HG02763 (cell line): ENCODE measurements around the gene A4GALT.
A peak's percentile ranks its signal among the peaks of the same experiment; 100 is the strongest.
"Not testable (repeated sequence)": the region's sequence is repeated elsewhere in the genome, so short reads cannot be mapped to it uniquely, and the experiment has no call there.

Experiments used
- ATAC-seq: cut with Tn5 transposase; IDR thresholded peaks from one replicate; pipeline ENCODE4 v1.9.1; 2021; ENCODE audit warnings: mild to moderate bottlenecking, moderate library complexity; ENCODE audit not compliant: unreplicated experiment

Gene A4GALT

DNA sequence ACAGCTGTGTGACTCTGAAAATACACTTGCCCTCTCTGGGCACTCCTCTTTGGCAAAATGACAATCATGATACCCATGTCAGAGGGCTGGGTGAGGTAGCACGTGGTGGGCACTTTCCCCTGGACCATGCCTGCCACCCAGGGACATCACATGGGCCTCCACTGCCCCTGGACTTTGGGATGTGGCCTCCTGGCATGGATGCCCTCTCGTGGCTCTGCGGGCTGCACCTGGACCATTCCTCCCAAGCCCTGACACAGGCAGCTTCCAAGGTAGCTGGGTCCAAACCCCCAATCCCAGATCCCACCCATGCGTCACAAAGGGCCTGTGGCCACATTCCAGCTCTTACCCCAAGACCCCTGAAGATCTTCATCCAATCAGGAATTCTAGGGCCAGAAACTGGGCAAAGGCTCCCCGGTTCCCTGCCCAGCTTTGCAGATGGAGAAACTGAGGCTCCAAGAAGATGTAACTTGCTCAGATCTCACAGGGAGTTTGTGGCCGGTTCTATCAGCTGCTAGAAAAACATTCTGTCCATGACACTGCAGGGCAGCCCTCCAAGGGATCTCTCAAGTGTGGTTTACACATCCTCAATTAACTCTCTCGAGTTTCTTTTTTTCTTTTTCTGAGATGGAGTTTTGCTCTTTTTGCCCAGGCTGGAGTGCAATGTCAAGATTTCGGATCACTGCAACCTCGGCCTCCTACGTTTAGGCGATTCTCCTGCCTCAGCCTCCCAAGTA is 36.0 kb downstream of the A4GALT start:
- ATAC-seq = no peak

GRCh38 chr22:42683578-42684283 is 36.9 kb downstream of the A4GALT start:
- no peak for ATAC-seq

DNA sequence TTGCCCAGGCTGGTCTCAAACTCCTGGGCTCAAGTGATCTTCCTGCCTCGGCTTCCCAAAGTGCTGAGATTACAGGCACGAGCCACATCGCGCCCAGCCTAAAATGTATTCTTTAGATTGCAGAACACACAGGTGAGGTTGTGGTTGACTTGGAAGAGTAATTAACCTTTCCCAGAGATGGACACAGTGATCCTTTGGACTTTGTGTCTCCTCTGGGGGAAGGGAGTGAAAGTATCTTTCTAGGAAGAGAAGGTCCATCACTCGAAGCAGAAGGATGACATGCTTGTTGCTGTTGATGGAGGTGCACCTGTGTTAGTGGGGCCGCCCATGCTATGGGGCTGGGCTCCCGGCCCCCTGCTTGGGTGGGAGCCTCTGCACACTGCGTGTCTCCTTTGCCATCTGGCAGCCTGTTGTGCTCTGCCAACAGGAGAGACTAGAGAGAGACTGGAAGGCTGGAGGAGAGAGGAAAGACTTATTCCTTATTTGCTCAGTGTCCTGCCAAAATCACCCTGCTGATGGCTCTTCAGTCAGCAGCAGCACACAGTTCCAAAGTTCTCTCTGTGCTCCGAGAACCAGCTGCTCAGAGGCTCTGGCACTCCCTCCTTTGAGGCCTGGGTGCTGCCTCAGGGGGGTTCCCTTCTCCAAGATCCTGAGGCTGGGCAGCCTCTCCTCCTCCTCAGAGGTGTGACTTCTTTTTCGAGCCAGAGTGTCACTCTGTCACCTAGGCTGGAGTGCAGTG is 38.4 kb downstream of the A4GALT start:
- no peak for ATAC-seq

DNA sequence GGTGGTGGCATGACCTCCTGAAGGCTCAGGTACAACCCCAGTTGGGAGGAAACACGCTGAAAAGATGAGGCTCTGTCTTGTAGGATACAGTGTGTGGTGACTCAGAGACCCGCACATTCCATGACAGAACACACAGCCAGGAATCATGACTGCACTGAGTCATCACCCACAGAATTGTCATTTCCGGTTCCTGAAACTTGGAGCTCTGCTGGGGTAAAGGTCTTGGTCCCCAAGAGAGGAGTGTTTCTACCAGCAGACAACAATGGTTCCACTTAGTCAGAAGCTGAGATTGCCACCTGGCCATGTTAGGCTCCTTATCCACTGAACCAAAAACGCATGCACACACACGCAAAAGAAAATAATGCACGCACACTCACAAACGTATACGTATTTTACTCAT is 40.0 kb downstream of the A4GALT start:
- ATAC-seq = no peak

DNA sequence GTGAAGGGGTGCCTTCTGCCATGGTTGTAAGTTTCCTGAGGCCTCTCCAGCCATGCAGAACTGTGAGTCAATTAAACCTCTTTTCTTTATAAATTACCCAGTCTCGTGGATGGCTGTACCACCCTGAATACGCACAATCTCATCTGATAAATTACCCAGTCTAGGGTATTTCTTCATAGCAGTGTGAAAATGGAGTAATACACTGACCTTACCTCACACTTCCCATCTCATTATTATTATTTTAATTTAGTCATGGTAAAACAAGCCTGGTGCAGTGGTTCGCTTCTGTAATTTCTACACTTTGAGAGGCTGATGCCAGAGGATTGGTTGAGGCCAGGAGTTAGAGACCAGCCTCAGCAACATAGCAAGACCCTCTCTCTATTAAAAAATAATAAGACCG is 41.0 kb downstream of the A4GALT start:
- ATAC-seq = no peak

DNA sequence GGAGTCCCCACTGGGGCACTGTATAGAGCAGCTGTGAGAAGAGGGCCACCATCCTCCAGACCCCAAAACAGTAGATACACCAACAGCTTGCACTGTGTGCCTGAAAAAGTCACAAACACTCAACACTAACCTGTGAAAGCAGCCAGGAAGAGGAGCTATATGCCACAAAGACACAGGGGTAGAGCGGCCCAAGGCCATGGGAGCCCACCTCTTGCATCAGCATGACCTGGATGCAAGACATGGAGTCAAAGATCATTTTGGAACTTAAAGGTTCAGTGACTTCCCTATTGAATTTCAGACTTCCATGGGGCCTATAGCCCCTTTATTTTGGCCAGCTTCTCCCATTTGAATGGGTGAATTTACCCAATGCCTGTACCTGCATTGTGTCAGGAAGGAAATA is 41.8 kb downstream of the A4GALT start:
- ATAC-seq = no peak

GRCh38 chr22:42677936-42678335 is 42.7 kb downstream of the A4GALT start:
- ATAC-seq = not testable (repeated sequence)

- ATAC-seq = no peak
Measured at GRCh38 chr22:42676059-42676607, 44.5 kb downstream of the A4GALT start.

GRCh38 chr22:42673898-42674401 is 46.7 kb downstream of the A4GALT start:
- no peak for ATAC-seq

GRCh38 chr22:42673071-42673470 is 47.6 kb downstream of the A4GALT start:
- not testable (repeated sequence) for ATAC-seq

DNA sequence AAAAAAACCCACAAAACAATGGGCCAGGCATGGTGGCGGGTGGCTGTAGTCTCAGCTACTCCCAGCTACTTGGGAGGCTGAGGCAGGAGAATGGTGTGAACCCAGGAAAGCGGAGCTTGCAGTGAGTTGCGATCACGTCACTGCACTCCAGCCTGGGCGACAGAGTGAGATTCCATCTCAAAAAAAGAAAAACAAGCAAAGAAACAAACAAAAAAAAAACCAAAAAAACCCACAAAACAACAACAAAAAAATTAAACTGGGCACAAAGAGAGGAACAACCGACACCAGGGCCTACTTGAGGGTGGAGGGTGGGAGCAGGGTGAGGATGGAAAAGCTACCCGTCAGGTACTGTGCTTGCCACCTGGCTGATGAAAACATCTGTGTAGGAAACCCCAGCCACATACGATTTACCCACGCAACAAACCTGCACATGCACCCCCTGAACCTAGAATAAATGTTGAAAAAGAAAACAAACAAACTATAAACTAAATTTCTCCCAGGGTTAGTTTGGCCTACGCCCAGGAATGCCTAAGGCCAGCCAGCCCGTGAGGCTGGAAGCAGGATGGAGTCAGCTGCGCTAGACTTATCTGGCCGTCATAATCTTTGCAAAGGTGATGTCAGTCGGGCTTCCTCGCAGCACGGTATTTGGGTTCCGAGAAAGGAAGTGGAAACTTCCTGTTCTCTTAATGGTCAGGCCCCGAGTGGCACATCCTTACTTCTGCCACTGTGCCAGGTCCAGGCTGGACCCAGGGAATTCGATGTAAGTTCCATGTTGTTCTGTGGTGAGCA is 49.6 kb downstream of the A4GALT start:
- no peak for ATAC-seq

GRCh38 chr22:42670046-42670445 is 50.6 kb downstream of the A4GALT start:
- no peak for ATAC-seq

- ATAC-seq = not testable (repeated sequence)
Measured at GRCh38 chr22:42666393-42666792, 54.3 kb downstream of the A4GALT start.

GRCh38 chr22:42664976-42665831 is 55.5 kb downstream of the A4GALT start:
- ATAC-seq = peak; percentile 47

GRCh38 chr22:42661985-42662831 is 58.5 kb downstream of the A4GALT start:
- no peak for ATAC-seq

DNA sequence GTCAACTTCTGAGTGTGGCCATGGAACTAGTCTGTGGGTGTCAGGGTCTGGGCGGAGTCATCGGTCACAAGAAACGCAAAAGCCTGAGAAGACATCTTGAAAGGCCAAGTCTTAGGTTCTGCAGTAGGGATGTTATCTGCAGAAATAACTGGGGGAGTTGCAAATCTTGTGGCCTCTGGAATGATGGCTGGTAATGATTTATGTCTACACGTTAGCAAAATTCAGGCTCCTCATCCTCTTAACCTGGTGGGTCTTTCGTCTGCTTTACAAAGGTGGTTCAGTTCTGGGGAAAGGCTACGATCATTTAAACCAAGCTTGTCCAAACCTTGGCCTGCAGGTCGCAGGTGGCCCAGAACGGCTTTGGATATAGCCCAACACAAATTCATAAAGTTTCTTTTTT is 64.1 kb downstream of the A4GALT start:
- no peak for ATAC-seq

DNA sequence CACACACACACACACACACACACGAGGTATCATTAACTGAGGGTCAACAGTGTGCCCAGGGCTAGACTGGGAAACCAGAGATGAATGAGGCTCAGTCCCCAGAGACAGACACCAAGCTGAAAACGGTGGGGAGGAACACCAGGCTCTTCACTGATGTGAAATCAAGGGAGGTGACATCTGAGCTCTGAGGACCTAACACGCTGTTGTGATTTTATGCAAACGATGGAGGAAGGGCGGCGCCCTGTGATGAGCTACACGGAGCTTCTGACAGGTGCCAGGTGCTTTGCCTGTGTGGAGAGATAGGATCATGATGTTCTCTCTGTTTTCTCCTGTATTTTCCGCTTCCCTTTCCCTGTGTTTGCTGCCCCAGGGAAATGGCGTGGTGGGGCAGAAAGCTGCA is 65.0 kb downstream of the A4GALT start:
- no peak for ATAC-seq

DNA sequence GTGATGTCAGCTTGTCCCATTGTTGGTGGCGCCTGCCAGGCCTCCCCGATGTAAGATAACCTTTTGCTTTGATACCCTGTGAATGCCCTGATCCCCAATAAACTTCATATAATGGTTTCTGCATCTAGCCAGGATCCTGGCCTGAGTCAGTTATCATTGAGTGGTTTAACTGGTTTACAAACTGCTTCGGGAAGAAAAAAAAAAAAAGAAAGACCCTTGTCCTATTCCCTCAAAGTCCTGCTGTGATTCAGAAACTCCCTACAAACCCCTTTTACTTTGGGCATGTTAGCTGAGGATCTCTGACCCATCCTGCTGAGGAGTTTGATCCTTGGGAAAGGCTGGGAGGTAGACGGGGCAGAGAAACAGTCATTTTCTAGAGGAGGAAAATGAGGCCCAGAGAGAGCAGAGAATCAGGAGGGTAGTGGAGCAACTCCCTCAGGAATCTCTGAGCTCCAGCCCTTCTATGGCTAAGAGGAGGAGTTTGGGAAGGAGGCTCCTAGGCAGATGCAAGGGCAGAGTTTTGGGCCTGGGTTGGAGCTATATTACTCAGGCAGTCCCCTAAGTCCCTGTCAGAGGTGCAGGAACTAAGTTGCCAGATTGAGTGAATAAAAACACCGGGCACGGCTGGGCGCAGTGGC is 66.1 kb downstream of the A4GALT start:
- ATAC-seq = no peak
